ENCODE results near the gene DOCK1. TPM values are rescaled to one million over a fixed set of nuclear protein-coding genes. Genes with fewer than 3 reads are reported as not detected.

DOCK1 gene
- total RNA-seq, 2 donors from 2014 or later, result 52.9 to 76.7 TPM

DNA sequence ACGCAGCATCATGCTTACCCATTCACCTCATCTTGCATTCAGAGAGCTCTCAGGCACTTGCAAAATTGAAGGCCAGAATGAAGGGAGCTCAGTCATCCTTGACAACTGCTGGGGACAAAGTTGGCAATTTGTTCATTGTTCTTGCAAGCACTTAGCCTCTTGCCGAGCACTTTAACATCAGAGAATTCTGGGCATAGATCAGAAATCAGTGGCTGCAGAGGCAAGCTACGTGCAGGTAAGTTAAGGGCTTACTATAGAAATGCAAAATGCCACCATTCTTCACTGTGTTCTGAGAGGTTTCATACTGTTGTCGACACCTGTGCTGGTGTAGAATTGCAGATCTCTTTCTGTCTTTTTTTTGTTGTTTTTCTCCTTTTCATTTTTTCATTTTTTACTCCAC, 375.2 kb downstream of the DOCK1 start:
- DNase-seq (ENCODE audit: low spot score) (no peak), ATAC-seq (ENCODE audit: insufficient number of reproducible peaks, low FRiP score, low read depth) (no peak)

DNA sequence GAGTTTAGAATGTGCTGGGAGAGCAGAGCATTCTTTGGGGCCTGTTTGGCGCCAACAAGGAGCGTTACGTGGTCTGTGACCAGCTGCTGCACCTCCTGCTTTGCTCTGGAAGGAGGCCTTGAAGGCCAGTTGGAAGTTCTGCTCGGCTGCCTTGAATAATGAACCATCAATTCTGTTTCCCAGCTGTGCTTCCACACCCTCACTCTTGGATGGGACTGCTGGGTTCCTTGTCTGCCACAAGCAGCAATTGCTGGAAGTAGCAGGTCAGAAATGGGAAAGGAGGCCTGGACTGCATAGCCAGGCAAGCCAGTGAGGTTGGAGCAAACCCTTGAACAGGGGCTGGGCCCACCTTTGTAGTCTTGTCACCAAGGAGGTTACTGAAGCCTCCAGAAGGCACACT, 377.8 kb downstream of the DOCK1 start:
- H3K27ac ChIP-seq, result no peak overlapping the region
- DNase-seq (ENCODE audit: low spot score), result no peak
- H3K9me3 ChIP-seq, result peaks cover 7% of the 10 kb centered on the region
- no peak overlapping the region for H3K4me3 ChIP-seq
- H3K4me1 ChIP-seq (ENCODE audit: control insufficient read depth in 1 of 2, low read depth in 2 of 2), result peaks cover 5 to 10% of the 10 kb centered on the region in 2 donors
- no peak for ATAC-seq (ENCODE audit: insufficient number of reproducible peaks, low FRiP score, low read depth)
- H3K36me3 ChIP-seq, result no peaks in the 10 kb centered on the region
- TF ChIP-seq, protein P1, sequence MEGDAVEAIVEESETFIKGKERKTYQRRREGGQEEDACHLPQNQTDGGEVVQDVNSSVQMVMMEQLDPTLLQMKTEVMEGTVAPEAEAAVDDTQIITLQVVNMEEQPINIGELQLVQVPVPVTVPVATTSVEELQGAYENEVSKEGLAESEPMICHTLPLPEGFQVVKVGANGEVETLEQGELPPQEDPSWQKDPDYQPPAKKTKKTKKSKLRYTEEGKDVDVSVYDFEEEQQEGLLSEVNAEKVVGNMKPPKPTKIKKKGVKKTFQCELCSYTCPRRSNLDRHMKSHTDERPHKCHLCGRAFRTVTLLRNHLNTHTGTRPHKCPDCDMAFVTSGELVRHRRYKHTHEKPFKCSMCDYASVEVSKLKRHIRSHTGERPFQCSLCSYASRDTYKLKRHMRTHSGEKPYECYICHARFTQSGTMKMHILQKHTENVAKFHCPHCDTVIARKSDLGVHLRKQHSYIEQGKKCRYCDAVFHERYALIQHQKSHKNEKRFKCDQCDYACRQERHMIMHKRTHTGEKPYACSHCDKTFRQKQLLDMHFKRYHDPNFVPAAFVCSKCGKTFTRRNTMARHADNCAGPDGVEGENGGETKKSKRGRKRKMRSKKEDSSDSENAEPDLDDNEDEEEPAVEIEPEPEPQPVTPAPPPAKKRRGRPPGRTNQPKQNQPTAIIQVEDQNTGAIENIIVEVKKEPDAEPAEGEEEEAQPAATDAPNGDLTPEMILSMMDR (IDR thresholded peaks at IDR 0.05), result no peak
- H3K27me3 ChIP-seq (replicated peaks; ENCODE audit: insufficient read depth), result no peaks in the 10 kb centered on the region

More for the DNA sequence above, 375.2 kb downstream of the DOCK1 start:
- no peaks in the 10 kb centered on the region for H3K9me3 ChIP-seq
- H3K27me3 ChIP-seq (replicated peaks; ENCODE audit: insufficient read depth), result no peaks in the 10 kb centered on the region
- H3K36me3 ChIP-seq, result no peaks in the 10 kb centered on the region
- peaks cover 5 to 11% of the 10 kb centered on the region in 2 donors for H3K4me1 ChIP-seq (ENCODE audit: control insufficient read depth in 1 of 2, low read depth in 2 of 2)
- H3K27ac ChIP-seq, result no peak overlapping the region
- TF ChIP-seq, protein P1 (IDR thresholded peaks at IDR 0.05), result no peak
- H3K4me3 ChIP-seq, result no peak overlapping the region

DNA sequence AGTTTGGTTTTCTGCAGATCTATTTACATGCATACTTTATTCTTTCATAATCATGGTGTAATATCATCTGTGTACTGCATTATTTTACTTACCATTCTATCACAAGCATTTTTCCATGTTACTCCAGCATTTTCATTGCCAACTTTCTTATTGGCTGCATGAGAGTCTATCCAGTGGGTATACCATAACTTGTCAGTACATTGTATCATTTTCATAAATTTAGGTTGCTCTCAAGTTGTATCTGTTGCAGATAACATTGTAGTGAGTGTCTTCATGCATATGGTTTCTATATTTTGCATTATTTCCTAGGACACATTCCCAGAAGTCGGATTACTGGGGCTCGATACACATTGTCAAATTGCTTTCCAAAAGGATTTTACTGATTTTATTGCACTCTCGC, 378.3 kb downstream of the DOCK1 start:
- Histone ChIP-seq H3K27me3 (replicated peaks; ENCODE audit: insufficient read depth) (no peaks in the 10 kb centered on the region), H3K4me3 (no peak overlapping the region), H3K27ac (no peak overlapping the region), H3K4me1 (ENCODE audit: control insufficient read depth in 1 of 2, low read depth in 2 of 2) (peaks cover 0 to 5% of the 10 kb centered on the region in 2 donors), H3K9me3 (peaks cover 10% of the 10 kb centered on the region), H3K36me3 (no peaks in the 10 kb centered on the region)
- ATAC-seq (ENCODE audit: insufficient number of reproducible peaks, low FRiP score, low read depth) (no peak), DNase-seq (ENCODE audit: low spot score) (no peak)
- TF ChIP-seq, protein P1 (IDR thresholded peaks at IDR 0.05), result no peak

DNA sequence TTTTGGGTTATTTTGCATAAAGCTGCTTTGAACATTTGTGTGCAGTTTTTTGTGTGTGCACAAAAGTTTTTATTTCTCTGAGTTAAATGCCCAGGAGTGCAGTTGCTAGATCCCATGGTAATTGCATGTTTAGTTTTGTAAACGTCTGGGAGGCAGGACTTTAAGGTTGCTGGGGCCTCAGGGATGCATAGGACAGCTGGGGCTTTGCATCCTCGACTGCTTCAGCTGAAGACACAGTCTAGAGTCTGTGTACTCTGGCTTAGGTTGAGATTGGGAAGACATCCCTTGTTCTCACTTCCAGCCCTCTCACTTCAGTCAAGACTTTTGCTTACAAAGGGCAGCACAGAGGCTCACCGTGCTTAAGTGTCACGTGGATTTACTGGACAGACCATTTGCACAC, 385.6 kb downstream of the DOCK1 start:
- no peaks in the 10 kb centered on the region for H3K4me1 ChIP-seq (ENCODE audit: control insufficient read depth in 1 of 2, low read depth in 2 of 2)
- no peak for ATAC-seq (ENCODE audit: insufficient number of reproducible peaks, low FRiP score, low read depth)
- H3K27me3 ChIP-seq (replicated peaks; ENCODE audit: insufficient read depth), result no peaks in the 10 kb centered on the region
- H3K9me3 ChIP-seq, result peaks cover 10% of the 10 kb centered on the region
- no peak overlapping the region for H3K27ac ChIP-seq
- TF ChIP-seq, protein P1 (IDR thresholded peaks at IDR 0.05), result no peak
- H3K36me3 ChIP-seq, result no peaks in the 10 kb centered on the region
- no peak for DNase-seq (ENCODE audit: low spot score)
- H3K4me3 ChIP-seq, result no peak overlapping the region

DNA sequence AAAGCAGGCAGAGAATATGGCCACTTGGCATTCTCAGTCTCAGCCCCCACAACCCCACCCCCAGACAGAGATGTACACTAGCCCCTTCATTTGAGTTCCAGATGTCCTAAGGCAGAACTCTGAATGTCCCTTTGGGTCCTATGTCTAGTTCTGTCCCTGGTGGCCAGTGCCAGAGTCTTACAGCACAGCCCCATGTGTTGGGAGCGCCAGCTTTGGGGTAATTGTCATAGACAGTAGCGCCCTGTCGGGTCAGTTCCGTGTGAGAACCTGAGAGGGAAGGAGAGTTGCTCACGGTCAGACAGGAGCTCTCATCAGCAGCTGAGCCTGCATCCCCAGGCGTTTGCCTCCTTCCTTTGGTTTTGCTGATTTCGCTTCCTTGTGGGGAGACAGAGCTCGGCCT, 386.1 kb downstream of the DOCK1 start:
- no peak for DNase-seq (ENCODE audit: low spot score)
- no peak overlapping the region for H3K4me3 ChIP-seq
- TF ChIP-seq, protein P1 (IDR thresholded peaks at IDR 0.05), result no peak
- no peak for ATAC-seq (ENCODE audit: insufficient number of reproducible peaks, low FRiP score, low read depth)
- H3K9me3 ChIP-seq, result peaks cover 10% of the 10 kb centered on the region
- H3K4me1 ChIP-seq (ENCODE audit: control insufficient read depth in 1 of 2, low read depth in 2 of 2), result no peaks in the 10 kb centered on the region
- H3K36me3 ChIP-seq, result no peaks in the 10 kb centered on the region
- no peak overlapping the region for H3K27ac ChIP-seq
- H3K27me3 ChIP-seq (replicated peaks; ENCODE audit: insufficient read depth), result no peaks in the 10 kb centered on the region
